GM18520 (cell line): ENCODE results near the gene CCL13.

Experiments
- ATAC-seq: cut with Tn5 transposase; IDR thresholded peaks from one replicate; pipeline ENCODE4 v1.9.1; 2021; ENCODE audit not compliant: unreplicated experiment

CCL13 gene

DNA sequence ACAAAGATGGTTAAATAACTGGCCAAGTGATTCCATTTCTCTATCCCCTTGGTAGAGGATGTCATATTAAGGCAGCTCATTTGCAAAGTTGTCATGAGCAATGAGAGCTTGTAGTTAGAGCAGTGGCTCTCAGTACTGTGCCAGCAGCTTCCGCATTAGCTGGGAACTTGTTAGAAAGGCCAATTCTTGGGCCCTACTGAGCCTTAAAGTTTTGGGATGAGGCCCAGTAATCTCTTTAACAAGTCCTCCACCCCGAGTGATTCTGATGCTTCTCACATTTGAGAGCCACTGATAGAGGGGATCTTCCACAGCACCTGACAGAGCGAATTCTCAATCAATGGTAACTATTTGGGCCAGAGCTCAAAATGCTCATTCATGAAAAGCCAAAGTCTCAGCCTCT lies 26.9 kb downstream of the CCL13 start:
- ATAC-seq, result no peak

DNA sequence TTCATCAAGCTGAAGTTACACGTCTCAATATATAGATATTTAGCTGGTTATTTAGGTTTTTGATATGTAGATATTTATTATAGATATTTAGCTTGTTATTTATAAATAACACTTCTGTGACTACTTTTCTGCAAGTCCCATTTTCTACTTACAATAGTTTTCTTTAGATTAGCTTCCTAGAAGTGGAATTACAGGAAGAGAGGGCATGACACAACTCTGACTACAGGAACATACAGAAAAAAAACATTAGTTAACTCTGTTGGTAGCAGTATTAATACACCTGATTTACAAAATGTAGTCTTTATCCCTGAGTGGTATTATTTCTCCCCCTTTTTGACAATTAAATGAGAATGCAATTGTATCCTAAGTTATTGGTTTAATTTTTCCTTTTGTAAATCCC lies 28.0 kb downstream of the CCL13 start:
- ATAC-seq, result no peak

GRCh38 chr17:34384822-34385605 lies 28.7 kb downstream of the CCL13 start:
- no peak for ATAC-seq

- ATAC-seq, result no peak
These were observed 30.0 kb downstream of the CCL13 start for GRCh38 chr17:34386343-34386696.

DNA sequence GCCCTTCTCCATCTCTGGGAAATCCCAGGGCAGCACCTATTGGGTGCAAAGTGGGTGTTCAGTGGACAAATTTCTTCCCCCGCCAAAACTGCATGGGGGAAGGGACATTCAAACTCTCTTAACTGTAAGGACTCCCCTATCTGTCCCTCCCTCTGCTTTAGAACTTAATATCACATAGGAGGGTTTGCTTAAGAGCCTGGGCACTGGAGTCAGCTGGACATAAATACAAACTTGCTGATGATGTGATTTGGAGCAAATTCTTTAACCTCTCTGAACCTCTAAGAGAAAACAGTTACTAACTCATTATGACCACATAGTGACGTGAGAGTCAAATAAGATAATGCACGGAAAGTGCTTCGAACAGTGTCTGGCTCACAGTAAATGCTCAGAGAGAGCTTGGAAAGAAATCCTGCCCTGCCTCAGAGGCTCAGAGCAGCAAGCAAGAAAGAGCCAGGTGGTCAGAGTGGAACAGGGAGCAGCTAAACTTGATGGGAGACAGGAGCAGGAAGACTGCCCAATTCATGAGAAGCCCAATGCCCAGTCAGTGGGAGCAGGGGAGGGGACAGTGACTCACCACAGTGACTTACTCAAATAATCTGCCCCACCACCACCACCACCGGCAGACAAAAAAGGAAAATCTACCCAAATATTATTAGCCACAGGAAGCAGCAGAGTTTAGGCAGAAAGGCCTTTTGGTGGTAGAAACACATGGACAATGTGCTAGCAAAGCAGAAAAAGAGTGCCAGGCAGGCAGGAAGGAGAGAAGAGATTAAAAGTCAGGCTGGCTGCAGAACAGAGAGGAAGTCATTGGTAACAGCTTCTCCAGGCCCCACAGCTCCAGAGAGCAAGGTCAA lies 30.6 kb downstream of the CCL13 start:
- no peak for ATAC-seq

DNA sequence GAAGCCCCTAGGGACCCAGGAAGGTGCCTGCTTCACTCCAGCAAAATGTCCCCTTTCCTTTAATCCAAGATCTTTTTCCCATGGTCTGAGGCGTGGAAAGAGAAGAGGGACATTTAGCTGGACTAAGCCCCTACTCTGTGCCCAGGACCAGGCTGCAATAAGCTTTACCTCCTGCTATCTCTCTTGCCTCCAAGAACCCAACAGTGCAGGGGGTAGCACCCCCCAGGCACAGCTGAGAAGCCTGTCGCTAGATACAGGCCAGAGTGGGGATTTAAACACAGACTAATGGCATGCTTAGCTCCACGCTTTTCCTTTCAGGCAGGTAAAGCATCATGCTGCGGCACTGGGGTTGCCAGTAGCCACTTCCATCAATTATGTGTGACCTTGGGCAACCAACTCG lies 31.3 kb downstream of the CCL13 start:
- ATAC-seq, result no peak

GRCh38 chr17:34389126-34389750 lies 33.0 kb downstream of the CCL13 start:
- no peak for ATAC-seq

DNA sequence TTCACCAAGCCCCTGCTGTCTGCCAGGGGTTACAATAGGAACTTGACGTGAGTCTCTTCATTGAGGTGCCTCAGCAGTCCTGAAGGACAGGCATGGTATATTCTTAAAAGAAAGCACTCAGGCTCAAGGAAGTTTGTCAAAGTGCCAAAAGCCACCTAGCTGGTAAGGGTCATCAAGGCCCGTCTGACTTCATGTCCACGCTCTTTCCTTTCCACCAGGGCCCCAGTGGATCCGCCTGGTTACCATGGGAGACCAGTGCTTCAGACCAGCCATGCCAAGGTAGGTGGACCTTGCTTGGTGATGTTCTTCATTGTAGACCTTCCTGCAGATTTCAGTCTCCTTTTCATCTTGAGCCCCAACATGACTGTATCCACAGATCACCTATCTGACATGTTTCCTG lies 34.4 kb downstream of the CCL13 start:
- ATAC-seq, result no peak

DNA sequence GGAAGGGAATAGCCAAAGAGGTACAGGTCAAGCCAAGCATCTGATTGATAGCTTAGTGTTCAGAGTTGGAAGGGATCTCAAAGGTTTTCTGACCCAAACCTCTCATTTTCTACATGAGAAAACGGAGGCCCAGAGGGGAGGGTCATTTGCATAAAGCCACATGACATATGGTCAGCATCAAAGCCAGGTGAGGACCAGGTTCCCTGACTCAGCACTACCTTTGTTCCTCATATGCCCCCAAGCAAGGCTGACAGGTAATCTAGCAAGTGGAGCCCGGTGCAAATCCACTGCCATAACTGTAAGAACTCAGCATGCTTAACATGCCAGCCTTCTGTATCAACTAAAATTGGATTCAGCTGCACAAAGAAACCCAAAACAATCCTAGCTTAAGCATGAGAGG lies 35.0 kb downstream of the CCL13 start:
- no peak for ATAC-seq

DNA sequence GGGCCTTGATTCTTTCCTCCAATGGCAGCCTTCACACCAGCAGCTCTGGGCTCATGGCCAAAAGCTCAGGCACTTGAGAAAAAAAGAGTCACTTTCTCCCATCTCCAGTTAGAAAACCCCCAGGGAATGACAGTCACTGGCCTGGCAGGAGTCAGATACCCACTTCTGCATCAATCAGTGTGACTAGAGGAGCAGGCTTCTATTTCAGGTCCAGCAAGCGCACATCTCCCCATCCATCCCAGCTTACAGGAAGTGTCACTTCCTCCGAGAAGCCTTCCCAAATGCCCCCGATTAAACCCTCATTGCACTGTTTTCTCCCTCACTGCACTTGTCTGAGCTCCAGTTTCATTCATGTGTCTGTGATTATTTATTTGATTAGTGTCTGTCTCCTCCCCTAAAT lies 37.1 kb downstream of the CCL13 start:
- ATAC-seq, result no peak

DNA sequence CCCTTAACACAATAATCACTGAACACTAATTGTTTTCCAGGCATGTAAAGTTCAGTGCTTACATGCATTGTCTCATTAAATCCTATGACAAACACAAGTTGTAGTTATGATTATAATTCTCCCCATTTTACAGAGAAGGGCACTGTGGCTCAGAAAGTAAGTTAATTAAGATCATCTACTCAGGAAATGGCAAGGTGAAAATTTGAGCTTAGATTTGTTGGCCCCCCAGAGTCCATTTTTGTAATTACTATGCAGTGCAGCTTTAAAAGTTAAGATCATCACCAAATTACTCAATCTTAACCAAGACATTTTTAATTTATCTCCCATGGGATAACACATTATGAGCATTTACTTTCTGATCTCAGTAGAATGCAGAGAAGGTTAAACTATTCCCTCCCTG lies 41.0 kb downstream of the CCL13 start:
- no peak for ATAC-seq

DNA sequence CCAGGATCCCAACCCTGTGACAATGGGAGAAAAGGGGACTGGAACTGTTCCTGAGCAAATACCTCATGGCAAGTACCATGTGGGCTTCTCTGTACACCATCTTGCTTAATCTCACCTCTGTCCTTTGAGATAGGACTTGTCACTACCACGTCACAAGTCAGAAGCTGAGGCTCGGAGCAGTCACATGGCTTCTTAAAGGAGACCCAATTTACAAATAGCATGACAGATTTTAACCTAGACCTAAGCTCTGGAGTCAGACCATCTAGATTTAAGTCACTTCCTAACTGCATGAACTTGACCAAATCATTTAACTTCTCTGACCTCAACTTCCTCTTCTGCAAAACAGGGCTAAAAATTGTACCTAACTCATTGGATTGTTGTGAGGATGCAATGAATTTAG lies 42.7 kb downstream of the CCL13 start:
- no peak for ATAC-seq

GRCh38 chr17:34399725-34400124 lies 43.4 kb downstream of the CCL13 start:
- no peak for ATAC-seq

GRCh38 chr17:34400301-34400931 lies 44.1 kb downstream of the CCL13 start:
- no peak for ATAC-seq

GRCh38 chr17:34401165-34401564 lies 44.9 kb downstream of the CCL13 start:
- ATAC-seq, result no peak

DNA sequence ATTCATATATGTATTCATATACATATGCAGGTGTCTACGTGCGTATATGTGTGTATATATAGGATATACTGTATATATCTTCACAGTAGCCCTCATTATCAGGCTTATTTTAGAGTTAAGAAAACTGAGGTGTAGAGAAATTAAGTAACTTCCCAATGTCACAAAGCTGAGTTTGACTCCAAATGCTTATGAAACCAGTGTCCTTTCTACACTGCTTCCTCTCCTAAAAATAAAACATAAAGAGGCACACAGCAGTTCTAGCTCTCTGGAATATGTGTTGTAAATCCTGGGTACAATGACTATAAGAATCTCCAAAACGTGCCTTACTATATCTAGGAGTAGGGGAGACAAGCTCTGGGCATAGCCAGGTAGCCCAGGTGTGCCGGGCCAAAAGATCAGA lies 46.7 kb downstream of the CCL13 start:
- no peak for ATAC-seq

DNA sequence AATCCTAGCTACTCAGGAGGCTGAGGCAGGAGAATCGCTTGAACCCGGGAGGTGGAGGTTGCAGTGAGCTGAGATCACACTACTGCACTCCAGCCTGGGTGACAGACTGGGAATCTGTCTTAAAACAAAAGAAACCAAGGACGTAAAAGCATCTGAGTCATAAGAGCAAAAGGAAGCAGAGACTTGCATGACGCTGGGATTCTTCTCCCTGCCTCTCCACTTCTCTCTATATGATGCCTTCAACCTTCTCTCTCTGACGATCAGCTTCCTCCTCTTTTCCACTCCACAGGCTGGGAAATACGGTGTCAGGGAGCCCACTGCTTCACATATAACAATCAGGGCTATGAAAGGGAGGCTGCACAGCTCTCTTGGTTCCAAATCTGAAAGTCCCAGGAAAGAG lies 49.9 kb downstream of the CCL13 start:
- ATAC-seq, result no peak
